Mesenteric fat pad (tissue), 1 donor: ENCODE measurements around the gene EMP1. TPM values are rescaled to one million over a fixed set of nuclear protein-coding genes. Genes with fewer than 3 reads are reported as not detected.

Experiments
- DNase-seq: peaks from one replicate; pipeline ENCODE4 v3.0.0-alpha.2; 2020; ENCODE audit warnings: low spot score
- long read RNA-seq: library from polyadenylated mRNA; unstranded; transcript quantifications from one replicate; pipeline ENCODE4 v2.0.0, GENCODE V29; 2020
- total RNA-seq: library from RNA; stranded (reverse); fragmentation: NEBNext Ultra II Directional; extraction: Animal tissue kit (Norgen Biotek cat#: 25700); gene quantifications from one replicate; pipeline ENCODE4 v1.2.1, GENCODE V29; 2021
- donor health status: DM: yes; HTN: yes; CAD: no.

Gene EMP1
- total RNA-seq, result 1,519 TPM
- long read RNA-seq, full-length matches to known transcripts, result 45 of 437 reads
- long read RNA-seq, partial matches to known transcripts, result 3 of 437 reads
- long read RNA-seq, other reads (novel, unspliced or antisense), result 389 of 437 reads

- DNase-seq, result peak; percentile 93
Measured at GRCh38 chr12:13196130-13196921, at the start of gene EMP1. EMP1 (plus strand) TSS chr12:13196726; CDS start chr12:13211511, 14,785 bp downstream.

DNA sequence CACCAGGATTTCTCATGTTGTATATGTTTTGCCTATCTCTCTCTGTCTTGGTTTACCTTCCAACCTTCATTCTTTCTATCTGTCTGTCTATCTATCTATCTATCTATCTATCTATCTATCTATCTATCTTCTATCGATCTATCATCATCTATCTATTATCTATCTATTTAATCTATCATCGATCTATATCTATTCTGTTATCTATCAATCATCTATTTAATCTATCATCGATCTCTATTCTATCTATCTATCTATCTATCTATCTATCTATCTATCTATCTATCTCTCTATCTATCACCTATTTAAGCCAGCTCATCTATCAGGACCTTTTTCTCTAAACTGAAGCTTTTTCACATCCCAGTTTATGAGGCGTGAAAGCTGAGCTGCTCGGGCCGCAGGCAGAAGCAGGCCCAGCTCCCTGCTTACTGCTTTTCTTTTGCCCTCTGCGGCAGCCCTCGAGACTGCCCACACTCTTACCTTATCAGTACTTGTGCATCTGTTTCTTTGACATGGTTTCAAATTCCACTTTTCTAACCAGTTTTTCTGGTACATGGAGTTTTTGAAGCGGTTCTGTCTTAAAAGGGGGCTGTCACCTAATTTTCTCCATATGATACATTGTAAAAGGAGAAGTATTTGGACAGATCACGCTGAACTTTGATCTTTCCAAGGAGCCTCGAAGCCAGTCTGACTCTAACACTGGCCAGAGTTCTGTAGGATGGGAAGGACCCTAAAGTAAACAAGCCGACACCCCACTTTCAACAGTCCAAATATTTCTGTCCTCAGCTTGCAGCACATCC lies 48.6 kb upstream of the EMP1 start:
- no peak for DNase-seq

DNA sequence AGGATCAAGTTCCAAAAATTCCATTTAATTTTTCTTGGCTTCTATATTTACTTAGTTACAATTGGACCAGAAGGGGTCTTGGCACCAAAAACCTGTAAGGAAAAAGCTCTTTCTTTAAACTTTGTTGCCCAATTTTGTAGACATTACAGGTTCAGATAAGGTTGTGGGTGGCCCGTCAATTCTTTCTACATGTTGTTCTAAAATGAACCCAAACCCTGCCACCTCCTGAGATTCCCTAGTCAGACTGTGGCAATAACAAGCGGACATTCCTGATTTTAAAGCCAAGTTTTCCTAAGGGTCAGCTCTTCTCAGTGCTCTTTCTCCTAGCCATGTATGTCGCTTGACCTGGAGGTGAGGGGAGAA lies 48.1 kb upstream of the EMP1 start:
- no peak for DNase-seq

- no peak for DNase-seq
Measured at GRCh38 chr12:13149411-13149810, 47.1 kb upstream of the EMP1 start.

DNA sequence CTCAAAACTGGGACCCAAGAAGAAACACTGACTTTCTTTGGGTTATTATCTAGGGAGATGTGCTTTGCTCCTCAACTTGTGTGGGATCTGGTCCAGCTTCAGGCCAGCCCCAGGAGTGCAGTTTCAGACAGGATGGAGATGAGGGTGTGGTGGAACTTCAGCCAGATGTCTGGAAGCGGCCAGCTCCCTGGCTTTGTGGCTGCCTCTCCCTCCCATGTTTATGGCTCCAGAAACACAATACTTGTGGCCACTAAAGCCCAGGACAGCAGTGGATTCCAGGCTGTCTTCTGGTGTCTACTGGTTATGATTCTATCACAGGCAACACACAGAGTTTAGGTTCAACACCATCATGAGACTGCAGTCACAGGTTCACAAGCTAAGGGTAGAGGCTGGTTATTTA lies 44.2 kb upstream of the EMP1 start:
- no peak for DNase-seq

GRCh38 chr12:13152756-13153155 lies 43.8 kb upstream of the EMP1 start:
- no peak for DNase-seq

DNA sequence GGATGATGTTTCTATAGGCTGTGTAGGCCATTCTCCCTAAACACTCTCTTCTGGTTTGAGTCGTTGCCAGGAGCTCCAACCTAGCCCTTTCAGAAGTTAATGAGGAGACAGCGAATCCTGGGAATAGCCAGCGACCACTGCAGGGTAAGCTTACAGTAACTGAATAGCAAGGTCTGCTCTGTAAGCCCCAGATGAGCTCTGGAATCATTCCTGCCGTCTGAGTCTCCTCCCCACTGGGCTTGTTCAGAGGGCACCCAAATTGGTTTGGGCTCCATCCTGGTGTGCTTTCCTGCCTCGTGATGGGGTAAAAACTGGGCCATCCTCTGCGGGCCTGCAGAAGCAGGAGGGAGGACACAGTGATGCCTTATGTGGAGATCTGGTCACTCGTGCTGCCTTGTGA lies 43.3 kb upstream of the EMP1 start:
- DNase-seq, result no peak

GRCh38 chr12:13154027-13154538 lies 42.4 kb upstream of the EMP1 start:
- no peak for DNase-seq

DNA sequence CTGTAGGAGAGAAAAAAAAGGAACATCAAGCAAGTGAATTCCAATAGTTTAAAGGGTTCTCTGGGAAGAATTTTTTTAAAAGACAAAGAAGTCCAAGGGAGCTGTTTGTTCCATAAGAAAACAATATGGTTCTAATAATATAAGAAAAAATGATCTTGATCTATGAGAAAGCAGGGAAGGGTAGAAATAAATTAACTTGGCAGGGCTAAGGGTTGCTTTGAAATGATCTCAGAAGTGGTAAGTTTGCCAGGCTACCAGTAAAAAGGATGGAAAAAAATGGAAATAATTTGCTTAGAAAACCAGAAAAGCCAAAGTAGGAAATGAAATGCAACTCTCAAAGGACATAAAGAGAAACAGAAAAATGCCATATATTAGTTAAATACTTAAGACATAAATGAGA lies 41.7 kb upstream of the EMP1 start:
- no peak for DNase-seq

- DNase-seq, result no peak
Measured at GRCh38 chr12:13156277-13156676, 40.2 kb upstream of the EMP1 start.

- no peak for DNase-seq
Measured at GRCh38 chr12:13161172-13161571, 35.4 kb upstream of the EMP1 start.

DNA sequence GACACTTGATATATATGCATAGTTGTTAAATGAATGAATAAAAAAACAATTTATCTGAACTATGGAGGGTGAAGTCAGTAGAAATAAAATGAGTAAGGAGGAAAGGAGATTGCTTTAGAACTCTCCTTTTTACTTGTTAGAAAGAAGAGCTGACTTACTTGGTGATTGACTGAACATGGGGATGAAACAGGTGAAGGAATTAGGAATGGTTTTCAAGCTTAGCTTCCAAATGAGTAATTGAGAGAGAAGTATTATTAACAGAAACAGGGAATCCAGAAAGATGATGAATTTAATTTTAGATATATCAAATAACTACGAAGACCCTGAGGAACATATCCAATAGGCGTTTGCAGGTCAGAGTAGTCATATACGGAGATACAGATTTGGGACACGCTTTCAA lies 33.6 kb upstream of the EMP1 start:
- no peak for DNase-seq

GRCh38 chr12:13163868-13164635 lies 32.5 kb upstream of the EMP1 start:
- no peak for DNase-seq

DNA sequence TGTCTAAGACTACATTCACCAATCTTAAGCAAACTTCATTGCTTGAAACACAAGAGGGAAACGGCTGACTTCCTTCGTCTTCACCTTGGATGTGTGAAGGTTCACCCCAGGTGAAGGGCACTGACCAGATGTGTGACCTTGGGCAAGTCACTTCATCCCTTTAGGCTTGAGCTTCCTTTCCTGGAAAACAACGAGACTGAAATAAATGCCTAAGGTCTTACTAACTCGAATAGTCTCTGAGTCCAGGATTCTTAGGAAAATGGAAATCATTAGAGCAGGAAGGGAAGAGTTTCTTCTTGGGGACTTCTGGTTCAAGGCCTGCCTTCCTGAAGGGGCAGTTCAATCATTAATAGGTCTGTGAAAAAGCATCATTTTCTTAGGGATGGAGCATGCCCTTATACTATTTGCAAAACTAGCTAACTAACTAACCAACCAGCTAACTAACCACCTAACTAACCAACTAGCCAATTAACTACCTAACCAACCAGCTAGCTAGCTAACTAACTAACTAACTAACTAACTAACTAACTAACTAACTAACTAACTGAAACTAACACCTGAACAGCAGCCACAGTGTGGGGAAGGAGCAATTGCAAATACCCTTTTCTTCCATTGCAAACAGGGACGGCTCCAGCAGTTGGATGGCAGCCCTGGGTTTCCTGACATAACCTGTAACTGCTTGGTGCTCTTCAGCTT lies 31.5 kb upstream of the EMP1 start:
- no peak for DNase-seq

- no peak for DNase-seq
Measured at GRCh38 chr12:13165617-13166041, 30.9 kb upstream of the EMP1 start.

DNA sequence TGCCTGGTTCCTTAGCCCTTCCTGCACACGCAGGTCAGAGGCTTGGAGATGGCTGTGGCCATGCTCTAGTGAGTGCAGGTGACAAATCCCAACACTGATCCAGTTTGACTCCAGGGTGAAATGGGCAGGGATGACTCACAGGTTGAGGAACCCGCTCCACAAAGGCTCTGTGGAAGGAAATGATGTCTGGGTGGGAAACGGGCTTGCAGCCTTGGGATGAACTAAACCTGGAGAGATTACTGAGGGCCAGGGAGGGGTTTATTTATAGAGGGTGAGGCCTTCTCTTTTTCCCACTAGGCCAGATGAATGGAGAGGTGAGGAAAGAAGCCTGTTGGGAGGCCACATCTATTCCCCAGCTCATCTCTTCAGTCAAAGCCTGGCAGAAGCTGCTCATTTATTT lies 29.3 kb upstream of the EMP1 start:
- DNase-seq, result no peak

DNA sequence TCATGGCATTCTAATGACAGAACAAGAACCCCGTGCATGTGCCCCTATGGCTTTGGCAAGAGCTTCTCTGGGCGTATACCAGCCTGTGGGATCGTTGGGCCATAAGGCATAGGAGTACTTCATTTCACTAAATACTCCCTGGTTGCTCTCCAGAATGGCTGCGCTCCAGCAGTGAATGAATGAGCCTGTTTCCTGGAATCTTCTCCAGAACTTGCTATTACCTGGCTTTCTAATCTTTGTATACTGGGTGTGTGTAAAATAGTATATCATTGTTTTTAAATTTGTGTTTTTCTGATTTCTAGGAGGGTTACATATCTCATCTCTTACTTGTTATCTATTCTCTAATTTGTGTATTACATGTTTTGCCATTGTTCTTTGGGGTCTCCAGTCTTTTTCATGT lies 28.6 kb upstream of the EMP1 start:
- no peak for DNase-seq

GRCh38 chr12:13169272-13169671 lies 27.3 kb upstream of the EMP1 start:
- no peak for DNase-seq

DNA sequence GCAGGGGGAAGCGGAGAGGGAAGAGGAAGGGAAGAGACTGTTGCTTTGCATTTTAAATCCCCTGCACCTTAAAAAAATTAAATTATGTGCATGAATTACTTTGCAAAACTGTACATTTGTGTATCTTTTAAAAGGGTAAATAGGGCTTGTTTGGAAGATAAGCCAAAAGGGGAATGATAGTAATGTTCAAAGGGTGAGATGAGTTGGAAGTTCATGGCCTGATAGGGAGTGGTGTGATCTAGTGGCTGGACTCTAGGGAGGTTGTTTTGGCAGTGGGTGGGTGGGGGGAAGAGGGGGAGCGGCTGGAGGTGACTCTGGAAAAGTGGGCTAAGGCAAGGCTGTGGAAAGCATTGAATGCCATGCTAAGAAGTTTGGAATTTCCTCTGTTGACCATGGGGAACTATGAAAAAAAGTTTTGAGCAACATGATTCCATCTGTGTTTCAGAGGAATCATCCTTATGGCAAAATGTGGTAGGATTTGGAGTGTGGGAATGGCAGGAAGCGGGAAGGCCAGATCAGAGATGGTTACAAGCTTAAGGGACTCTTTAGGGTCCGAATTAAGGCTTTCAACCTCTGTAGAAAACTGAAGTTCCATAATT lies 25.5 kb upstream of the EMP1 start:
- no peak for DNase-seq
